NOMO-1 (cell line): ENCODE results near the gene SPTAN1.
A peak's percentile ranks its signal among the peaks of the same experiment; 100 is the strongest.

ENCODE experiments used
- DNase-seq, 2 experiments: peaks; one replicate each; lab custom pipeline; 2025; ENCODE audit not compliant: unreplicated experiment in 2 of 2; lab: John Stamatoyannopoulos, UW

SPTAN1 gene

DNA sequence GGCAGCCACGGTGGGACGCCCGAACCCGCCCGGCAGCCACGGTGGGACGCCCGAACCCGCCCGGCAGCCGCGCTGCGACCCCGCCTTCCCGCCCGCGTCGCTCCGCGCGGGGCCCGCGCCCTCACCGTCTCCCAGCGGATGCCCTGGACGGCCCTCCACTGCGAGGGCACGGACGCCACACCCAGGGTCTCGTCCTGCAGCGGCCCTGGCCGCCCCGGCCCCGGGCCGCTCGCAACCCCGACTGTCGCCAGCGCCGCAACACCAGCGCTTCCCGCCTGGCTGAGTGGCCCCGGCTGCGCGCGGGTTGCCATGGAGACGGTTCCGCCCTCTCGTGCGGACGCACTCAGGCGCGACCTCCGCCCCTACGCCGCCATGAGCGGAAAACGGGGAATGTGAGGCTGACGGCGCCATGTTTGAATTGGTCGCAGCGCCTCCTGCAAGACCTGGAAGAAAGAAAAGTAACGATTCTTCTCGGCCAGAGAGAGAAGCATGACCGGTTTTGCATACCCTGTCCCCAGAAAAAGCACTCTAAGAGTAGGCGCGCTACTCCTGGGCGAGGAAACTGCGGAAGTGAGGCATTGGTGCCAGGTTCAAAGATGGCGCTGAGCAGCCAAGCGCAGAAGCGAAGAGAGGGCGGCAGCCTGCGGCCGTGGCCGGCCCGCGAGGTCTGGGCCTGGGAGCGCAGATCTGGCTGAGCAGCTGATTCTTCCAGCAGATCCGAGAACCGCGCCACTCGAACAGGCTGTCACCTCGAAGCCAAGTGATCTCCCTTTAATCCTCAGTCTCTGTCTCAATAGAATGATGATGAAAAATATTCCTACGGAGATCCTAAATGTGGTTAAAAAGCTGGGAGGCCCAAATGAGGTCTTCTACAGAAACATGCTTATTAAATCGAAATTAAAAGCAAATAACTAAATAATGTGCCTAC, 104.3 kb downstream of the SPTAN1 start, which contains the start of gene DYNC2I2:
TSS of gene DYNC2I2 (minus strand) at position 432 of the 928 bp plus-strand sequence. CDS start at position 311, 121 bp downstream.
- DNase-seq = peak; percentile 88 to 91

DNA sequence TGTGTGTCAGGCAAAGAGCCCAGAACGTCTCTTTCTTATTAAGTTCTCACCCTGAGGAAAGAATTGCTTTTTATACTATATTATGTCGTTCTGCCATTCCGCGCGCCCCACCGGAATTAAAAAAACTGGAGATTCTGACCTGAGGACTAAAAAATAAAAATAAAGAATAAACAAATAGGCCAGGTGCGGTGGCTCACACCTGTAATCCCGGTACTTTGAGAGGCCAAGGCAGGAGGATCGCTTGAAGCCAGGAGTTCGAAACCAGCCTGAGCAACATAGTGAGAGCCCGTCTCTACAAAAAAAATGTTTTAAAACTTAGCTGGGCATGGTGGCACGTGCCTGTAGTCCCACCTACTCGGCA, 104.9 kb downstream of the SPTAN1 start:
- DNase-seq = no peak

DNA sequence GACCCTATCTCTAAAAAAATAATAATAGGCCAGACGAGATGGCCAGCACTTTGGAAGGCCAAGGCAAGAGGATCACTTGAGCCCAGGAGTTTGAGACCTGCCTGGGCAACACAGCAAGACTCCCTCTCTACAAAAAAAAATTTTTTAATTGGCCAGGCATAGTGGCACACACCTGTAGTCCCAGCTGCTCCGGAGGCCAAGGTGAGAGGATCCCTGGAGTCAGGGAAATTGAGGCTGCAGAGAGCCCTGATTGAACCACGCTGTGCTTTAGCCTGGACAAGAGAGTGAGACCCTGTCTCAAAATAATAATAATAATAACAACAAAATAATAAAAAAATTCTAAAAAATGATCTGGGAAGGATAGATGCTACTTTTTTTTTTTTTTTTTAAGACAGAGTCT, 105.4 kb downstream of the SPTAN1 start:
- DNase-seq = no peak

DNA sequence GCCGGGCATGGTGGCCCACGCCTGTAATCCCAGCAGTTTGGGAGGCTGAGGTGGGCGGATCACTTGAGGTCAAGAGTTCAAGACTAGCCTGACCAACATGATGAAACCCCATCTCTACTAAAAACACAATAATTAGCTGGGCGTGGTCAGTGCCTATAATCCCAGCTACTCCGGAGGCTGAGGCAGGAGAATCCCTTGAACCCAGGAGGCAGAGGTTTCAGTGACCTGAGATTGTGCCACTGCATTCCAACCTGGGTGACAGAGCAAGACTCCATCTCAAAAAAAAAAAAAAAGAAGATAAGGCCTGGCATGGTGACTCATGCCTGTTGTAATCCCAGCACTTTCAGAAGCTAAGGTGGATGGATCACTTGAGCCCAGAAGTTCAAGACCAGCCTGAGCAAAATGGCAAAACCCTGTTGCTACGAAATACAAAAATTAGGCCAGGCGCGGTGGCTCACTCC, 114.1 kb downstream of the SPTAN1 start:
- DNase-seq = peak in 1 of 2 experiments; percentile 14

DNA sequence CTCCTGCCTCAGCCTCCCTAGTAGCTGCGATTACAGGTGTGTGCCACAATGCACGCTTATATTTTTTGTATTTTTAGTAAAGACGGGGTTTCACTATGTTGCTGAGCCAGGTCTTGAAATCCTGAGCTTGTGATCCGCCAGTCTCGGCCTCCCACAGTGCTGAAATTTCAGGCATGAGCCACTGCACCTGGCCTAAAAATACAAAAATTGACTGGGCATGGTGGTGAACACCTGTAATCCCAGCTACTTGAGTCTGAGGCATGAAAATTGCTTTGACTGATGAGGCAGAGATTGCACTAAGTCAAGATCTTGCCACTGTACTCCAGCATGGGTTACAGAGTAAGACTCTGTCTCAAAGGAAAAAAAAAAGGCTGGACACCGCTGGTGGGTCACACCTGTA, 117.4 kb downstream of the SPTAN1 start:
- DNase-seq = no peak

DNA sequence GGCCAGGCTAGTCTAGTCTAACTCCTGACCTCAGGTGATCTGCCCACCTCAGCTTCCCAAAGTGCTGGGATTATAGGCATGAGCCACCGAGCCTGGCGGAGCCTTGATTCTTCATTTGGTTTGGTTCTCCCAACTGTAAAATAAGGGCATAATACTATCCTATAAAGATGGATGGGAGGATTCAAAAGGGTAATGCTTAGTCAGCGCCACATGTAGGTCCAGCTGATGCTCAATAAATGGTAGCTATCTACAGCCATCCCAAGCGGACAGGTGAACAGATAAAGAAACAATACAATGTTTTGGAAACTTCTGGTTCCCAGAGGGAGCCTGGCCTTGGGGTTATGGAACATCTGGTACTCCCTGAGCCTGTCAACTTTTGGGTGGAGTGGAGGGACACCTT, 123.0 kb downstream of the SPTAN1 start:
- no peak for DNase-seq

DNA sequence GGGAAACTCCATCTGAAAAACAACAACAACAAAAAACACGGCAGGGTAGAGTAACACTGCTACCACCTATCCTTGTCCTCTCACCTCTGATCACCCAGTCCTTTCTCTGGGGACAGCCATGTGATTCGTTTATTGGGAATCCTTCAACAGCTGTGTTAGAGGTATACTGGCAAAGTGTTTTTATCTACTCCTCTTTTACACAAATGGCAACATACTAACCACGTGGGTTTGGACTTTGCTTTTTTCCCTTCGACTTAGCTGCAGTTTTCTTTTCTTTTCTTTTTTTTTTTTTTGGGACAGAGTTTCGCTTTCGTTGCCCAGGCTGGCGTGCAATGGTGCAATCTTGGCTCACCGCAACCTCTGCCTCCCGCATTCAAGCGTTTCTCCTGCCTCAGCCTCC, 125.4 kb downstream of the SPTAN1 start:
- no peak for DNase-seq
